GM19328 (cell line): Measurements from ENCODE around the gene PDE4DIP.
"Not testable (repeated sequence)": the region's sequence is repeated elsewhere in the genome, so short reads cannot be mapped to it uniquely, and the experiment has no call there.

Experiments used
- ATAC-seq: cut with Tn5 transposase; IDR thresholded peaks from one replicate; pipeline ENCODE4 v1.9.1; 2021; ENCODE audit warnings: mild to moderate bottlenecking, moderate library complexity; ENCODE audit not compliant: unreplicated experiment

Gene PDE4DIP

DNA sequence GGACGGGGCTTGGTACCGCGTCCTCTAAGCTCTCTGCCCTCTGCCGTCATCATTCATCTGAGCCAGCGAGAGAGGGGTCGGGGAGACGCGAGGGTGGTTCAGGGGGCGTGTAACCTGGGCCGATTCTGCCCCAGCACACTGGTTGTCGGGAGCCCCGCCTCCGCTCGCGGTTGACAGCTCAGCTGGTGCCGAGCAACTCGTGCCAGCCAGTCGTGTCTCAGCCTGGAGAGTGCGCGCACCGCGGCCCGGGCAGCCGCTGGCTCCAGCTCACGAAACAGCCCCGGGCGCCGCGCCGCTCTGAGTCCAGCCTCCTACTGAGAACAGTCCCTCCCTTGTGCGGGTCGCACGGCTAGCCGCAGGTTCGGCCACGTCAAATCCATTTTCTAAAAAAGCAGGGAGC, at the start of gene PDE4DIP:
Gene PDE4DIP (plus strand): TSS at position 209 of the 400 bp plus-strand sequence. CDS start 347 bp downstream, outside the sequence.
- not testable (repeated sequence) for ATAC-seq

- not testable (repeated sequence) for ATAC-seq
Observed at GRCh38 chr1:148808268-148808928, 35.8 kb upstream of the PDE4DIP start.

DNA sequence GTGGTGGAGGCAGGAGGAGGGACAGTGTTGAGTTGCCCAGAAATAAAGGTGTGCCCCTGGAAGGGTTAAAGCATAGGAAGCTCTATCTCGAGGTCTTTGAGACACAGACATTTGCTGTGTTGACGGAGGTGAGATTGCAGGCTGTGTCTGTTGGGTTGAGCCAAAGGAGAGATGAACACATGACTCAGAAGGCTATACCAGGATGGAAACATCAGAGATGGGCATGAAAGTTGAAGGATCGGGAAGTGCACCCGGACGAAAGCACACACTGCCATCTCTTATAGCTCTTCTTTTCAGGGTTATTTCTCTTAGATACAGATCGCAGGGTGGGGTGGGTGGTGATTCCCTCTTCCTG, 35.3 kb upstream of the PDE4DIP start:
- not testable (repeated sequence) for ATAC-seq

GRCh38 chr1:148822180-148822579, 22.0 kb upstream of the PDE4DIP start:
- not testable (repeated sequence) for ATAC-seq

DNA sequence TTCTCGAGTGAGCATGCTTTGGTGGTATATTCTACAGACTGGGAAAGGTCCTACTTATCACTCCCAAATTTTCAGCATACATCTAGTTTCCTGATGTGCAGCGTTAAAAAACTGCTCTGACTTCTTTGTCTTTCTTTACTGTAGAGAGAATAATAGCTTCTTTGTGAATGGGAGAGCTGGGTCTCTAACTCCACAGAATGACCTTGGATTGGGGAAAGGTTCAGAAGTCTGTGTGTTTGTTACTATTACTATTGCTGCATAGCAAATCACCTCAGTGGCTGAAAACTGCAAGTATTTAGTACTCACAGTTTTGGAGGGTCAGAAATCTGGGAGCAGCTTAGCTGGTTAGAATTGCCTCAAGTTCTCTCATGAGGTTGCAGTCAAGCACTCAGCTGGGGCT, 20.4 kb upstream of the PDE4DIP start:
- ATAC-seq = not testable (repeated sequence)

- not testable (repeated sequence) for ATAC-seq
Observed at GRCh38 chr1:148825029-148825428, 19.2 kb upstream of the PDE4DIP start.

DNA sequence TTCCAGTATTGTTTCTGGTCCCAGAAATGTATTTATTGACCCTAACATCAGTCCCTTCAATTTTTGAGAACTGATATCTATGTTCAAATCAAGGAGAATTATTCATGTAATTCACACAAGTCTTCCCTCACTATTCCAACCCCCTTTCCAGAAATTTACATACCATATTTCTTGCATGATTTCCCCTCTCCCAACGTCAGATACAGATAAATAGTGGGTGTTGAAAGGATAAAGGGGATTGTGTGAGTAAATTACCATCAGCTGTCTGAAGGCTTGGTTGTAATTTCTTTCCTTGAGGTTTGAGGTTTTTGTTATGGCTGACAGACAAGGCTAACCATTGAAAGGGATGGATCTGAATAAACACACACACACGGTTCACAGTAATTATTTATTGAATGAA, 15.7 kb upstream of the PDE4DIP start:
- not testable (repeated sequence) for ATAC-seq

DNA sequence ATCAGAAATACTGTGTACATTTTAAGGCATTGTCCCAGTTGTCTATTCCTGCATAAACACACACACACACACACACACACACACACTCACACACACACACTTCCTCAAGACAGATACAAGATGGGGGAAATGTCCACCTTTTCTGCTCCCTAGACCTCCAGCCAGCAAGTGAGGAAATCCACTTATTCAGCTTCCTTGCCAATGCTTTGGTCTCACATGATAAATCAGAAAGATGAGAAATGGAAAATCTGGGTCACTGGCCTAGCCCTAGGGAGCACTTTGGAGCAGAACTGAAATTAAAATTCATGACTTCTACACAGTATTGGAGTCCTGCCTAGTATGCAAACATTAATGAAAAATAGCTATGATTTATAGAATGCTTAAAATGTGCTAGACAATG, 15.3 kb upstream of the PDE4DIP start:
- ATAC-seq = not testable (repeated sequence)

DNA sequence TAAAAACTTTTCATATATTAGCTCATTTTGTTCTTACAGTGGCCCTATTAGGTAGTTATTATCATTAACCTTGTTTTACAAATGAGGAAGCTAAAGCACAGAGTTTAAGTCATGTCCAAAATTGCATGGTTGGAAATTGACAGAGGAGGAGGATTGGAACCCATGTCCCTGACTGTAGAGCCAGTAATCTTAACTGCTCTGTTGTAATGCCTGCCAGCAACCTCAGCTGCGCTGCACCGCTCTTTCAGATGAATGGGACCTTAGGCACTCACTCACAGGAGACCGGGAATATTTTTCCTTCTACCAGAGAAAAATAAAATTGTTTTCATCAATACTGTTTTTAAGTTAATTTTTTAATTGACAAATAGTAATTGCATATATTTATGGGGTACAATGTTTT, 14.9 kb upstream of the PDE4DIP start:
- not testable (repeated sequence) for ATAC-seq

GRCh38 chr1:148841262-148841661, 3.0 kb upstream of the PDE4DIP start:
- not testable (repeated sequence) for ATAC-seq

GRCh38 chr1:148844651-148845050, 423 bp downstream of the PDE4DIP start:
- not testable (repeated sequence) for ATAC-seq

DNA sequence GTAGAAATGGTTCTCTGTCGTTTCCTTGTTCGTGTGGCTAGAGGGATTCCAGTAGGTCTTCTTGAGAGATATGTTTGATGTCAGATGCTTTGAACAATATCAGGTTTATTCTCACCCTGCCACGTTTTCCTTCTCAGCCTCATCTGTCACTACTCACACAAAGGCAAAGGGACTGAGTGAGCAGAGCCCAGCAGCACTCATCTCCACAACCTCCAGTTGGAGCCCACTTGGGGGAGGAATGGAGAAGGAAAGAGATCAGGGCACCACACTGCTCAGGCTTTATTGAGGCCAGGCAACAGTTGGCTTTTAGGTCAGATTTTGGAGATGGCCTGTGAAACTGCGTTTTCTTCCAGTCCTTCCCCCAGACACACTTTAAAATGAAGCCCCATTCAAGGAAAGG, 840 bp downstream of the PDE4DIP start:
- ATAC-seq = not testable (repeated sequence)

DNA sequence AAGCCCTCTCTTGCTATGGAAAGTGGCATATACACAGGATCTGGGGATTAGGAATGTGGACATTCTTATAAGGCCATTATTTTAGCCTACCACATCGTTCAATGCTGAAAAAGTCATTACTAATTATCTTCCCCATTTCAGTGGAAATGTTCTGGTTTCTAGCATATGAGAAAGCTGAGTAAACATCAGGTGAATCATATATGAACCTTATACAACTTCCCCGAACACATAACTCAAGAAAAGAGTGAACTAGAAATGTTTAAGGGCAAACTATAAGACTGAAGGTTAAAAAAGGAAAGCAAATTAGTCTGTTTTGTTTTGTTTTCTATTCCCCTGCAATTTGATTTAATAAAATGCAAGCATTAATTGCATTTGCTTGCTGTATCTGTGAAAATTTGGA, 6.1 kb downstream of the PDE4DIP start:
- ATAC-seq = not testable (repeated sequence)

DNA sequence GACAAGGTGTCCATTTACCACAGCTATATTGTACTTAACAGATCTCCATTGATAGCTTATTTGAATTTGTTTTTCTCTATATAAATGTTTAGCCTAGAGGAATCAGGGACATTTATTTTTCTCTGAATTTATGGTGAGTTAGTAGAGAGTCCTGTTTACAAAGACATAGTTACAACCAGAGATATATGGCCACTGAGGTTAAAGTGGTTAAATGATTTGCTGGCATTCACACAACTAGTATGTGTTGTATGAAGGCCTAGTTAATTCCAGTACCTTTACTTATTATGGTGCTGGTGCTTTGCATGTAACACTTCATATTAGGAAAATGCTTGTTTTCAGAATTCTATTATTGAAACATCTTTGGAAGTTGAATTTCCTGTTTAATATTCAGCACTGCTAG, 6.6 kb downstream of the PDE4DIP start:
- not testable (repeated sequence) for ATAC-seq

DNA sequence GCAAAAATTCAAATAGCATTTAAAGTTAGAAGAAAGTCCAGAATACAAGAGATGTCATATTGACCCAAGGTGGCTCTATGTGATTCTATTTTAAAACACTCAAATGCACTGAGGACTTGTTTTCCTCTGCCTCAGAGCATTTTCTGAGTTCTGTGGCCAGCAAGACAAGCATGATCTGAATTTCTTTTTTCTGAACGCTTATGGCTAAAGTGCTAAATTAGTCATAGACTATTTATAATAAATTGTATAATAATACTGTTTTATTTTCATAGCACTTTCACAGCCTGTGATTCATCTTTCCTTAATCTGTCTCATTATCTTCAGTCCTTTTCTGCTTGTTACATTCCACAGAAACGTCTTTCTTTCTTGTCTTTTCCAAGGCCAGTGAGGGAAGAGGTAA, 7.5 kb downstream of the PDE4DIP start:
- not testable (repeated sequence) for ATAC-seq

DNA sequence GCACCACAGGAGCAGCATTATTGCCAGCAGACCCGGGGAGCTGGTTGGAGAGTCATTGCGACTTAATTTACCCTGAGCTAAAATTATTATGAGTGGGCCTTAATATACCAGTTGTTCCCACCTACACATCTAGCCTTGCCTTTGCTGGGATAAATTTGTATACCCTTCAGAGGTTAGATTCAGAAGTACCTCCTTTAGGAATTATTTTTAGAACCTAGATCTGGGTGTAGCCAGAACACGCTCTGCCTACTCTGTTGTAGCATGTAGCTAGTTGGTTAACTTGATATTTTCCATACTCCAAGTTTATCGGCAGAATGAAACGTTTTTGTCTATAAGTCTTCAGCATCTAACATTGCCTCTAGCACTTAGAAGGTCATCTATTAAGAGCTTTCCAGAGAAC, 9.1 kb downstream of the PDE4DIP start:
- ATAC-seq = not testable (repeated sequence)

GRCh38 chr1:148854063-148854462, 9.8 kb downstream of the PDE4DIP start:
- not testable (repeated sequence) for ATAC-seq

GRCh38 chr1:148855367-148855766, 11.1 kb downstream of the PDE4DIP start:
- not testable (repeated sequence) for ATAC-seq

GRCh38 chr1:148860049-148860448, 15.8 kb downstream of the PDE4DIP start:
- not testable (repeated sequence) for ATAC-seq

DNA sequence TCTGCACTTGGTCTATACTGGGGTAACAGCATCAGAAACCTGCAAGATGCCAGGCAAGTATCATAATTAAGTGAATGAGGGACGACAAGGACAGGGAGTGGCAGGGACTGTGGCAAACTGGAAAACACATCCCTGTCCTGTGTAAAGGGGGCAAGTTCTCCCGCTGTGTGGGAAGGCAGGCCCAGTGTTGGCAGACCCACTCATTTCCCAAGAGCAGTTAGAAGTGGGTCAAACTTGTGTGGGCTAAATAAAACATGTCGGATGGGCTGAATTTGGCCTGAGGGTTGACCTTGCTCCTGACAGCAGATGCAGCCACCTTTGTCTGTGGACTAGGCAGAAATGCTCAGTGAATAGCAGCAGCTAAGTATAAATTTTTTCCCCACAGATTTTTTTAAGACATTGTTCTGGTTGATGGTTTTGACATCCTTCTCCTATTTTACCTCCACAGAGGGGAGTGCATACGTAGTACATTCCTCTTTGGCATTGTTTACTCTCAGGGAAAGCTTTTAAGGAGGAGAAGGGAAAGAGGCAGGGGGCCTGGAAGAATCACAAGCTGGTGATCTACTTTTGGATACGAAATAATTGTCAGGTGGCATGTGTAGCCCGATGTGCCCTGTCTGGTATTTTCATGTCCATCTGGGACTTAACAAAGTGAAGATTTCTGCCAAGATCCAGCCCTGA, 16.5 kb downstream of the PDE4DIP start:
- ATAC-seq = not testable (repeated sequence)

GRCh38 chr1:148862590-148862989, 18.4 kb downstream of the PDE4DIP start:
- ATAC-seq = not testable (repeated sequence)

DNA sequence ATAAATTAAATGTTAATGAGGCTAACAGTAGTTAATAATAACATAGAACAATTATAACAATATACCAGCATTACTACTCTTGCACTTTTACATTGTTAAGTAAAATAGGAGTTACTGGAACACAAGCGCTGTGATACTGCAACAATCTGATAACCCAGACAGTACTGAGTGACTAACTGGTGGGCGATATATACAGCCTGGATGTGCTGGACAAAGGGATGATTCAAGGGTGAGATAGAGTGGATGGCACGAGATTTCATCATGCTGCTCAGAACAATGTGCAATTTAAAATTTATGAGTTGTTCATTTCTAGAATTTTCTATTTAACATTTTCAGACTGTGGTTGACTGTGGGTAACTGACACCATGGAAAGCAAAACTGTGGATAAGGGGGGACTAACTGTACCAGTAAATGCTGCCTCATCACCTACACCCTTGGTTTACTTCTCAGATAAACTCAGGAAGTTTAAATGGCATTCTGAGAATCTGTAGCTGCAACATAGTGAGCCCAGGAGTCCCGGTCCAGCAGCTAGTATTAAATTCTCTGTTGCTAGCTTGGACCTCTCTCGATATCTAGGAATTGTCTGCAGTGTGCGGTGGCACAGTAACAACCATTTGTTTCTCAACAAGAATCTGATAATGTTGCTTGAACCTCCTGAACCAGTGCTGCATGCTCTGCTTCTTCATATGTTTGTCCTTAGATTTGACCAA, 24.9 kb downstream of the PDE4DIP start:
- ATAC-seq = not testable (repeated sequence)
